SK-N-MC (cell line): ENCODE results near the gene NDST1.

Source experiments
- DNase-seq: peaks from one replicate; pipeline ENCODE4 v3.0.0-alpha.2; 2011; ENCODE audit warnings: low read depth, low spot score
- H3K27ac ChIP-seq: fragments of 200-600 bp; sonication (generic); 2 replicates; pipeline ENCODE4 v1.5.1; 2016; ENCODE audit warnings: mixed run types
- H3K36me3 ChIP-seq: fragments of 200-600 bp; sonication (generic); 2 replicates; pipeline ENCODE4 v1.6.1; 2017; ENCODE audit warnings: antibody characterized with exemption, low read length, mixed read lengths; ENCODE audit not compliant: insufficient read depth
- H3K4me3 ChIP-seq: fragments of 200-600 bp; sonication (generic); 2 replicates; pipeline ENCODE4 v1.5.1; 2016
- H3K9ac ChIP-seq: fragments of 200-600 bp; sonication (generic); 2 replicates; pipeline ENCODE4 v1.8.0; 2017; ENCODE audit warnings: mixed run types, mixed read lengths; ENCODE audit not compliant: insufficient read length
- H3K9me3 ChIP-seq: fragments of 200-600 bp; sonication (generic); 2 replicates; pipeline ENCODE4 v1.6.1; 2017; ENCODE audit warnings: low read depth, mild to moderate bottlenecking, antibody characterized with exemption, low read length, moderate library complexity, mixed read lengths
- EZH2 ChIP-seq: fragments of 200-600 bp; sonication (generic); IDR thresholded peaks from one replicate; pipeline ENCODE4 v1.6.1; 2017; ENCODE audit warnings: antibody characterized with exemption
- FOXP2 ChIP-seq: optimal IDR thresholded peaks from 2 replicates; pipeline ENCODE3; 2011; ENCODE audit warnings: mild to moderate bottlenecking, moderate library complexity; ENCODE audit not compliant: insufficient read depth; ENCODE audit errors: extremely low read length, control extremely low read depth
- POLR2AphosphoS5 ChIP-seq: IDR thresholded peaks from 2 replicates; pipeline ENCODE4 v1.6.1; 2012; ENCODE audit warnings: mild to moderate bottlenecking, low read depth, low read length, borderline replicate concordance

The NDST1 gene

GRCh38 chr5:150584556-150585335, 76.8 kb downstream of the NDST1 start:
- Histone ChIP-seq H3K4me3 (no peak overlapping the region), H3K27ac (no peak overlapping the region), H3K9me3 (no peaks in the 10 kb centered on the region), H3K9ac (no peak overlapping the region), H3K36me3 (no peaks in the 10 kb centered on the region)
- DNase-seq = no peak
- TF ChIP-seq FOXP2 (no peak), POLR2AphosphoS5 (no peak), EZH2 (no peak)

GRCh38 chr5:150585781-150586341, 77.9 kb downstream of the NDST1 start:
- Histone ChIP-seq H3K9ac (no peak overlapping the region), H3K27ac (no peak overlapping the region), H3K4me3 (no peak overlapping the region), H3K36me3 (no peaks in the 10 kb centered on the region), H3K9me3 (no peaks in the 10 kb centered on the region)
- no peak for TF ChIP-seq EZH2
- TF ChIP-seq POLR2AphosphoS5 = no peak
- no peak for TF ChIP-seq FOXP2
- no peak for DNase-seq

- Histone ChIP-seq H3K36me3 (no peaks in the 10 kb centered on the region), H3K9me3 (no peaks in the 10 kb centered on the region), H3K4me3 (no peak overlapping the region), H3K27ac (no peak overlapping the region), H3K9ac (no peak overlapping the region)
- TF ChIP-seq FOXP2 (no peak), POLR2AphosphoS5 (no peak), EZH2 (no peak)
- no peak for DNase-seq
These were observed 79.1 kb downstream of the NDST1 start for GRCh38 chr5:150587016-150587415.

GRCh38 chr5:150587856-150588595, 80.1 kb downstream of the NDST1 start:
- TF ChIP-seq EZH2 = no peak
- no peak for TF ChIP-seq POLR2AphosphoS5
- no peak for TF ChIP-seq FOXP2
- Histone ChIP-seq H3K36me3 (no peaks in the 10 kb centered on the region), H3K9ac (no peak overlapping the region), H3K27ac (no peak overlapping the region), H3K9me3 (no peaks in the 10 kb centered on the region), H3K4me3 (no peak overlapping the region)
- DNase-seq = no peak

- no peak overlapping the region for H3K9ac ChIP-seq
- DNase-seq = no peak
- no peak for TF ChIP-seq FOXP2
- TF ChIP-seq POLR2AphosphoS5 = no peak
- no peak for TF ChIP-seq EZH2
- no peaks in the 10 kb centered on the region for H3K9me3 ChIP-seq
- no peak overlapping the region for H3K4me3 ChIP-seq
- no peak overlapping the region for H3K27ac ChIP-seq
- H3K36me3 ChIP-seq = no peaks in the 10 kb centered on the region
These were observed 80.6 kb downstream of the NDST1 start for GRCh38 chr5:150588596-150588890.

- no peak for TF ChIP-seq POLR2AphosphoS5
- no peak for TF ChIP-seq FOXP2
- TF ChIP-seq EZH2 = no peak
- peak overlapping the region; percentile 22; the same call in 1 of the 2 replicates for H3K27ac ChIP-seq
- H3K4me3 ChIP-seq = no peak overlapping the region
- no peaks in the 10 kb centered on the region for H3K36me3 ChIP-seq
- no peak overlapping the region for H3K9ac ChIP-seq
- DNase-seq = no peak
- H3K9me3 ChIP-seq = no peaks in the 10 kb centered on the region
These were observed 82.1 kb downstream of the NDST1 start for GRCh38 chr5:150589862-150590601.

GRCh38 chr5:150590979-150591695, 83.2 kb downstream of the NDST1 start:
- Histone ChIP-seq H3K9ac (peak overlapping the region; percentile 34), H3K27ac (no peak overlapping the region), H3K9me3 (no peaks in the 10 kb centered on the region), H3K4me3 (no peak overlapping the region), H3K36me3 (no peaks in the 10 kb centered on the region)
- TF ChIP-seq EZH2 (no peak), POLR2AphosphoS5 (no peak), FOXP2 (no peak)
- DNase-seq = no peak

GRCh38 chr5:150593593-150593992, 85.7 kb downstream of the NDST1 start:
- DNase-seq = no peak
- H3K36me3 ChIP-seq = no peaks in the 10 kb centered on the region
- H3K9ac ChIP-seq = no peak overlapping the region
- H3K27ac ChIP-seq = no peak overlapping the region
- TF ChIP-seq FOXP2 = no peak
- no peak for TF ChIP-seq EZH2
- TF ChIP-seq POLR2AphosphoS5 = no peak
- H3K4me3 ChIP-seq = no peak overlapping the region
- no peaks in the 10 kb centered on the region for H3K9me3 ChIP-seq
